ENCODE results near the gene LSM2.

- TF ChIP-seq EZH2 (IDR thresholded peaks at IDR 0.05; ENCODE audit: borderline replicate concordance, insufficient read depth, low read length, poor library complexity, severe bottlenecking): no peak
- TF ChIP-seq CTCF (IDR thresholded peaks at IDR 0.05; ENCODE audit: poor library complexity, severe bottlenecking): no peak
- no peak for TF ChIP-seq EP300 (conservative IDR thresholded peaks at IDR 0.05; ENCODE audit: poor library complexity, severe bottlenecking)
- TF ChIP-seq RAD21 (conservative IDR thresholded peaks at IDR 0.05): no peak
These were observed 14.7 kb upstream of the LSM2 start for GRCh38 chr6:31821301-31822035.
